ENCODE results near the gene CDK12. TPM values are rescaled to one million over a fixed set of nuclear protein-coding genes. Genes with fewer than 3 reads are reported as not detected.

The CDK12 gene
- total RNA-seq, 1 experiment from 2014 or later = 51.2 TPM

DNA sequence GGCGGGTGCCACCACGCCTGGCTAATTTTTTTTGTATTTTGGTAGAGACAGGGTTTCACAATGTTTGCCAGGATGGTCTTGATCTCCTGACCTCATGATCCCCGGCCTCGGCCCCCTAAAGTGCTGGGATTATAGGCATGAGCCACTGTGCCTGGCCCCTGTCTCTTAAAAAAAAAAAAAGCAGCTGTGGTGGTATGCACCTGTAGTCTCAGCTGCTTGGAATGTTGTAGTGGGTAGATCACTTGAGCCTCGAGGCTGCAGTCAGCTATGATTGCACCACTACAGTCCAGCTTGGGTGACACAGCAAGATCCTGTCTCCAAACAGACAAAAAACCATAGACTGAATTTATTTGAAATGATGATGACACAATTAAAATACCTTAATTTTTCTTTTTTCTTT is 24.3 kb downstream of the CDK12 start (continued):
- TF ChIP-seq CBX3 (IDR thresholded peaks at IDR 0.05; ENCODE audit: low read depth) (no peak), SIN3A (IDR thresholded peaks at IDR 0.05; ENCODE audit: low read depth) (no peak), ZNF274 (IDR thresholded peaks at IDR 0.05; ENCODE audit: low read depth, low read length) (no peak), CEBPB (IDR thresholded peaks at IDR 0.05; ENCODE audit: low read depth) (no peak), EZH2 (IDR thresholded peaks at IDR 0.05) (no peak), ZFX (IDR thresholded peaks at IDR 0.05) (no peak), POLR2A (IDR thresholded peaks at IDR 0.05; ENCODE audit: borderline replicate concordance, extremely low read depth, insufficient read depth, insufficient read length) (no peak)
- TF ChIP-seq, protein P1, sequence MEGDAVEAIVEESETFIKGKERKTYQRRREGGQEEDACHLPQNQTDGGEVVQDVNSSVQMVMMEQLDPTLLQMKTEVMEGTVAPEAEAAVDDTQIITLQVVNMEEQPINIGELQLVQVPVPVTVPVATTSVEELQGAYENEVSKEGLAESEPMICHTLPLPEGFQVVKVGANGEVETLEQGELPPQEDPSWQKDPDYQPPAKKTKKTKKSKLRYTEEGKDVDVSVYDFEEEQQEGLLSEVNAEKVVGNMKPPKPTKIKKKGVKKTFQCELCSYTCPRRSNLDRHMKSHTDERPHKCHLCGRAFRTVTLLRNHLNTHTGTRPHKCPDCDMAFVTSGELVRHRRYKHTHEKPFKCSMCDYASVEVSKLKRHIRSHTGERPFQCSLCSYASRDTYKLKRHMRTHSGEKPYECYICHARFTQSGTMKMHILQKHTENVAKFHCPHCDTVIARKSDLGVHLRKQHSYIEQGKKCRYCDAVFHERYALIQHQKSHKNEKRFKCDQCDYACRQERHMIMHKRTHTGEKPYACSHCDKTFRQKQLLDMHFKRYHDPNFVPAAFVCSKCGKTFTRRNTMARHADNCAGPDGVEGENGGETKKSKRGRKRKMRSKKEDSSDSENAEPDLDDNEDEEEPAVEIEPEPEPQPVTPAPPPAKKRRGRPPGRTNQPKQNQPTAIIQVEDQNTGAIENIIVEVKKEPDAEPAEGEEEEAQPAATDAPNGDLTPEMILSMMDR (IDR thresholded peaks at IDR 0.05 in 2 of 3, conservative IDR thresholded peaks at IDR 0.05 in 1 of 3; ENCODE audit: borderline replicate concordance in 1 of 3, insufficient read depth in 1 of 3, low read depth in 2 of 3, low read length in 2 of 3) = no peak

DNA sequence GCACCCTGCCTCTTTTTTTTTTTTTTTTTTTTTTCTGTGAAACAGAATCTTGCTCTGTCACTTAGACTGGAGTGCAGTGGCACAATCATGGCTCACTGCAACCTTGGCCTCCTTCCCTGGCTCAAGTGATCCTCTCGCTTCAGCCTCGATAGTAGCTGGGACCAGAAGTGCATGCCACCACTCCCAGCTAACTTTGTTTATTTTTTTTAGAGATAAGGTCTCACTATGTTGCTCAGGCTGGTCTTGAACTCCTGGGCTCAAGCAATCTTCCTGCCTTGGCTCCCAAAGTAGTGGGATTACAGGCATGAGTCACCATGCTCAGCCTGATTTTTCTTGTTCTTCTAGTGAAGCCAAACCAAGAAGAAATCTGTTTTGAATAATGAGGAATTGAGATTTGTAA is 25.0 kb downstream of the CDK12 start:
- ChIA-PET CTCF (no interaction called here), RAD21 (ENCODE audit: low non-redundant PET in 1 of 2, low total read pairs in 2 of 2, uncharacterized antibody in 2 of 2, unreplicated experiment in 2 of 2) (no interaction called here), POLR2A (interaction anchor here (1.3 to 1.4 kb wide), 2 partner anchors 25 to 35 kb away, joined by 3 to 5 read pairs; partner anchors contain the start of genes CDK12 and MED1)
- DNase-seq (ENCODE audit: low read depth, low spot score) (no peak), ATAC-seq (no peak)
- Histone ChIP-seq H2AFZ (ENCODE audit: low read depth, low read length, poor library complexity, severe bottlenecking) (no peak overlapping the region), H3K4me2 (ENCODE audit: low read length) (no peak overlapping the region), H4K20me1 (ENCODE audit: insufficient read depth) (no peaks in the 10 kb centered on the region; the same call in 1 of the 2 replicates), H3K27ac (ENCODE audit: low read depth, low read length) (peak overlapping the region; percentile 43; the same call in 1 of the 2 replicates), H3K9me3 (ENCODE audit: control insufficient read depth in 1 of 2, insufficient read depth in 1 of 2, low read depth in 1 of 2, low read length in 2 of 2) (no peaks in the 10 kb centered on the region), H3K9ac (ENCODE audit: low read length) (no peak overlapping the region), H3K27me3 (ENCODE audit: insufficient read depth, low read length) (no peaks in the 10 kb centered on the region), H3K9me2 (ENCODE audit: insufficient read depth) (no peaks in the 10 kb centered on the region), H3K79me2 (ENCODE audit: insufficient read depth, low read length) (peaks cover 72% of the 10 kb centered on the region), H3K4me3 (replicated peaks in 1 of 2; ENCODE audit: low read depth in 1 of 2, low read length in 2 of 2) (no peak overlapping the region), H3K4me1 (ENCODE audit: control insufficient read depth in 1 of 2, insufficient read depth in 2 of 2, low read length in 2 of 2) (peaks cover 13% of the 10 kb centered on the region in 2 experiments), H3K36me3 (ENCODE audit: control insufficient read depth in 1 of 2, insufficient read depth in 2 of 2, low read length in 2 of 2) (peaks cover 6 to 12% of the 10 kb centered on the region in 2 experiments; a peak in 2 of 4 replicates)
- intact Hi-C loops (cut with micrococcal nuclease) = no loop called here
- BruUV-seq (replicated peaks) = no TSS peak
- TF ChIP-seq SRF (IDR thresholded peaks at IDR 0.05; ENCODE audit: low read depth) = no peak
- TF ChIP-seq TCF7L2 (IDR thresholded peaks at IDR 0.05; ENCODE audit: borderline replicate concordance, extremely low read depth, insufficient read depth, insufficient read length) = no peak
- no peak for TF ChIP-seq POLR2A (IDR thresholded peaks at IDR 0.05; ENCODE audit: borderline replicate concordance, extremely low read depth, insufficient read depth, insufficient read length)
- TF ChIP-seq, protein P2, sequence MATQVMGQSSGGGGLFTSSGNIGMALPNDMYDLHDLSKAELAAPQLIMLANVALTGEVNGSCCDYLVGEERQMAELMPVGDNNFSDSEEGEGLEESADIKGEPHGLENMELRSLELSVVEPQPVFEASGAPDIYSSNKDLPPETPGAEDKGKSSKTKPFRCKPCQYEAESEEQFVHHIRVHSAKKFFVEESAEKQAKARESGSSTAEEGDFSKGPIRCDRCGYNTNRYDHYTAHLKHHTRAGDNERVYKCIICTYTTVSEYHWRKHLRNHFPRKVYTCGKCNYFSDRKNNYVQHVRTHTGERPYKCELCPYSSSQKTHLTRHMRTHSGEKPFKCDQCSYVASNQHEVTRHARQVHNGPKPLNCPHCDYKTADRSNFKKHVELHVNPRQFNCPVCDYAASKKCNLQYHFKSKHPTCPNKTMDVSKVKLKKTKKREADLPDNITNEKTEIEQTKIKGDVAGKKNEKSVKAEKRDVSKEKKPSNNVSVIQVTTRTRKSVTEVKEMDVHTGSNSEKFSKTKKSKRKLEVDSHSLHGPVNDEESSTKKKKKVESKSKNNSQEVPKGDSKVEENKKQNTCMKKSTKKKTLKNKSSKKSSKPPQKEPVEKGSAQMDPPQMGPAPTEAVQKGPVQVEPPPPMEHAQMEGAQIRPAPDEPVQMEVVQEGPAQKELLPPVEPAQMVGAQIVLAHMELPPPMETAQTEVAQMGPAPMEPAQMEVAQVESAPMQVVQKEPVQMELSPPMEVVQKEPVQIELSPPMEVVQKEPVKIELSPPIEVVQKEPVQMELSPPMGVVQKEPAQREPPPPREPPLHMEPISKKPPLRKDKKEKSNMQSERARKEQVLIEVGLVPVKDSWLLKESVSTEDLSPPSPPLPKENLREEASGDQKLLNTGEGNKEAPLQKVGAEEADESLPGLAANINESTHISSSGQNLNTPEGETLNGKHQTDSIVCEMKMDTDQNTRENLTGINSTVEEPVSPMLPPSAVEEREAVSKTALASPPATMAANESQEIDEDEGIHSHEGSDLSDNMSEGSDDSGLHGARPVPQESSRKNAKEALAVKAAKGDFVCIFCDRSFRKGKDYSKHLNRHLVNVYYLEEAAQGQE (IDR thresholded peaks at IDR 0.05; ENCODE audit: low read depth) = no peak
- TF ChIP-seq SIN3A (IDR thresholded peaks at IDR 0.05; ENCODE audit: low read depth) = no peak
- TF ChIP-seq JUND (IDR thresholded peaks at IDR 0.05) = no peak
- TF ChIP-seq, protein P3, sequence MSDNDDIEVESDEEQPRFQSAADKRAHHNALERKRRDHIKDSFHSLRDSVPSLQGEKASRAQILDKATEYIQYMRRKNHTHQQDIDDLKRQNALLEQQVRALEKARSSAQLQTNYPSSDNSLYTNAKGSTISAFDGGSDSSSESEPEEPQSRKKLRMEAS (IDR thresholded peaks at IDR 0.05) = no peak
- TF ChIP-seq, protein P1 (IDR thresholded peaks at IDR 0.05 in 2 of 3, conservative IDR thresholded peaks at IDR 0.05 in 1 of 3; ENCODE audit: borderline replicate concordance in 1 of 3, insufficient read depth in 1 of 3, low read depth in 2 of 3, low read length in 2 of 3) = no peak
- TF ChIP-seq ZNF274 (IDR thresholded peaks at IDR 0.05; ENCODE audit: low read depth, low read length) = no peak
- TF ChIP-seq ELF1 (IDR thresholded peaks at IDR 0.05; ENCODE audit: borderline replicate concordance, low read depth) = no peak
- TF ChIP-seq FOSL1 (IDR thresholded peaks at IDR 0.05; ENCODE audit: low read depth) = no peak
